Natural killer cell treated with Interleukin-12 subunit alpha and Interleukin-12 subunit beta and Interleukin-15 and Interleukin-18, amount 100 ng/mL, for 72 hours (primary cell): ENCODE measurements around the gene RPL10A. TPM values are rescaled to one million over a fixed set of nuclear protein-coding genes. Genes with fewer than 3 reads are reported as not detected.

ENCODE experiments used
- ATAC-seq, 2 donors: fragments of 150-1000 bp; cut with Tn5 transposase in 1 of 2; sonication (Bioruptor Pico), chemical (Tn5 transposase) in 1 of 2; 2 replicates each; pipeline ENCODE4 v1.10.0; 2021
- DNase-seq: peaks from one replicate; pipeline ENCODE4 v3.0.0; 2022; ENCODE audit warnings: low spot score
- H3K27ac Mint-ChIP-seq, 2 donors: 1 replicate in 1 of 2; 2 replicates in 1 of 2; pipeline ENCODE4 v1.8.0; 2022; ENCODE audit warnings: mixed read lengths in 2 of 2, mild to moderate bottlenecking in 1 of 2, moderate library complexity in 1 of 2
- H3K27me3 Mint-ChIP-seq, 2 donors: 1 replicate in 1 of 2; 2 replicates in 1 of 2; pipeline ENCODE4 v1.8.0; 2022; ENCODE audit warnings: mixed read lengths in 2 of 2
- H3K36me3 Mint-ChIP-seq: one replicate; pipeline ENCODE4 v1.8.0; 2022; ENCODE audit warnings: mixed read lengths
- H3K4me1 Mint-ChIP-seq, 2 donors: 1 replicate in 1 of 2; 2 replicates in 1 of 2; pipeline ENCODE4 v1.8.0; 2022; ENCODE audit warnings: low read depth in 2 of 2, mixed read lengths in 2 of 2, mild to moderate bottlenecking in 1 of 2
- H3K4me3 Mint-ChIP-seq: one replicate; pipeline ENCODE4 v1.8.0; 2022; ENCODE audit warnings: mixed read lengths
- H3K9me3 Mint-ChIP-seq: 2 replicates; pipeline ENCODE4 v1.8.0; 2022; ENCODE audit warnings: mixed read lengths
- total RNA-seq, 2 donors: library from RNA; stranded (reverse); gene quantifications; one replicate each; pipeline ENCODE4 v1.2.3, GENCODE V29; 2022

The RPL10A gene
- total RNA-seq, 2 donors from 2014 or later: 874 to 1,110 TPM

DNA sequence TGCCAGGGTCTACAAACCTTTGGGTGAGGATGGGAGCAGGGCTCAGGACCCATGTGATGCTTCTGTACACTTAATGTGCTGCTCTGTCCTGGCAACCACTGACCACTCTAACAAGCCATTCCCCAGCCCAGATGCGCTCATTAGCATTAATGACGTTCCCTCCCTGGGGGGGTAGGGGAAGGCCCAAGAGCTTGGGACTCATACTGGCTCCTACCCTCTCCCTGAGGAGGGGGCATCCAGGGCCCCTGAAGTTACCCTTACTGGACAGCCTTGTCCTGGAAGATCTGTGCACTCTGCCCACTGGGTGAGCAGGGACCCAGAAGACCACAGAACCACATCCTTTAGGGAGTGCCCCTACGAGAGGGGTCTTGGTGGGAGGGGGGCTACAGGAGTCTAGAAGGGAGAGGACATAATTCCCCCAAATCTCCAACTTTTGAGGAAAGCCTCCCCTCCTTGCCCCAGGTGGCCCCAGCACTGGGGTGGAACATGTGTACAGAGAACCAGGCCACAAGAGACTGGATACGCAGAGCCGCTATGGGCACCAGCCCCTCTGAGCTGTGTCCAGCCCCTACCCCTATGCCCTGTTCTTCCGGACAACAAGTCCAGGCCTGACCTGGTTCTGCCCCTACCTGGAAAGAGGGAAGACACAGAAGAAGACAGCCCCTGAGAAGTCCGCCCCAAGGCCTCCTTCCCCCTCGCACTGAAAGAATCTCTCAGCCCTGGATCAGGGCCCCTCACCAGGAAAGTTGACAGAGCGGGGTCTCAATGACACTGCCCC lies 27.2 kb downstream of the RPL10A start:
- ATAC-seq (no peak), DNase-seq (no peak)
- Mint-ChIP-seq H3K27me3 (peaks cover 13 to 28% of the 10 kb centered on the region in 2 donors), H3K27ac (no peak overlapping the region), H3K36me3 (no peaks in the 10 kb centered on the region), H3K9me3 (no peaks in the 10 kb centered on the region), H3K4me3 (peak overlapping the region; percentile 49), H3K4me1 (peaks cover 14 to 22% of the 10 kb centered on the region in 2 donors)

DNA sequence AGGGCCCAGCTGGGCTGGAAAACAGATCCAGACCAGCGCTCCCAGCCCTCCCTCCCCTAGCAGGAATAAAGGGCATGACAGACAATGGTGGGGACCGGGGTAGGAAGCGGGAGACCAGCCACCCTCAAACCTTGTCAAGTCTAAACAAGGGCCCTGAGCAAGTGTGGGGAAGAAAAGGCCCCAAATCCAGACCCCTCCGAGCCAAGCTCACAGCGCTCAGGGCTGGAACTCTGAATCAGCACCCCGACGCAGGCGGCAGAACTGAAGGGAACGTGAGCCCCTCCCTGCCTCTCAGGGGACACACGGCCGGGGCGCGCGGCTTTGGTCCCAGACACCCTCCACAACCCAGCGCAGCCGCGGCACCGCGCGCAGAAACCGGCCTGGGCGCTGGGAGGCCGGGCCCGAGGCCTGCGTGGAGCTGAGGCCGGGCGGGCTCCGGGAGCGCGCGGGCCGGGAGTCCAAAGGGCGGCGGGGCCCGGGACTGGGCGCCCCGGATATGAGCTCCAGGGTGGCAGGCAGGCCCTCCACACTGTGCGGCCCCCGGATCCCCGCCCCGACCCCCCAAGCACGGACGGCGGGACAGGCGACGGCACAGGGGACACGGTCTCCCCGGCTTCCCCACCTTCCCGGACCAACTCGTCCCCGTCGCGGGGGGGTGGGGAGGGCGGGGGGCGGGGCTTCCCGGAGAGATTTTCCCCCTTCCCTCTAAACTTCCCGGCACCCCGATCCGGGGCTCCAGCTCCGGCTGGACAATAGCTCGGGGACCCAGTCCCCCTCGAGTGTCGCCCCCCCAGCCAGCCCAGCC lies 28.0 kb downstream of the RPL10A start:
- ATAC-seq: peak in 1 of 2 donors; percentile 1

DNA sequence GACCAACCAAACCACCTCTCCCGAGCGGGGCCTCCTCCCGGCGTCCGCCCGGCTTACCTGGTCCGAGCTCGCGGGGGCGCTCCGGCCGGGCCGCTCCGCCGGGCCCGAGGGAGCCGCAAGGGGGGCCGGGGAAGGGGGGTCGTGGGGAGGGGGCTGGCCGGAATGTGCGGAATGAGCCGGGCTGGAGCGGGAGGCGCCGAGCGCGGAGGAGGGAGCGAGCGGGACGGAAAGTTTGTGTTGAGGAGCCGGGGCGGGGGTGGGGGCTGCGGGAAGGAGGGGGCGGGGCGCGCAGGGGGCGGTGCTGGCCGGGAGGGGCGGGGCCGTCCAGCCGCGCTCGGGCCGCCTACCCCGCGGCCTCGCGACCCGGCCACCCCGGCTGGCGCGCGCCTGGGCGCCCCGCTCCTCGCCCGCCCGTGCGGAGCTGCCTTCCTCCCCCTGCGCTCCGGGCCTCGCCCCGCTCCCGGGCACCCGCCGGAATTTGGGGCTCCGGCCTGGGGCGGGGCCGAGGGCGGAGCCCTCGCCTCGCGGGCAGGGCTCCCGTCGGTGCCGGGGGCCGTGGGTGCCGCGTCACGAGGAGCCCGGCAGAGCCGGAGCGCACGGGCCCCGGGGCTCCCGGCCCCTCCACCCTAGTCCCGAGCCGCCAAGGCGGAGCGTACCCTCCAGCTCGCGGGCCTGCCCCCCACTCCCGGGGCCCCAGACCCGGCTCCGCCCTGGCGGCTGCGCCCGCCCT lies 28.8 kb downstream of the RPL10A start, which contains the start of gene TEAD3:
TSS of gene TEAD3 (minus strand) at position 239 of the 730 bp plus-strand sequence.
- Mint-ChIP-seq H3K4me3 (peak within 1 kb of the TSS; percentile 86), H3K4me1 (peaks cover 14 to 17% of the 10 kb centered on the region in 2 donors), H3K27ac (no peak within 1 kb of the TSS), H3K36me3 (no peaks in the 10 kb centered on the region), H3K27me3 (peaks cover 16 to 29% of the 10 kb centered on the region in 2 donors), H3K9me3 (no peaks in the 10 kb centered on the region)
- DNase-seq (no peak), ATAC-seq (peak; percentile 79 to 86)

More for the DNA sequence above, 28.0 kb downstream of the RPL10A start:
- Mint-ChIP-seq H3K4me1 (peaks cover 14 to 18% of the 10 kb centered on the region in 2 donors), H3K4me3 (peak overlapping the region; percentile 49), H3K27me3 (peaks cover 13 to 29% of the 10 kb centered on the region in 2 donors), H3K36me3 (no peaks in the 10 kb centered on the region), H3K27ac (no peak overlapping the region), H3K9me3 (no peaks in the 10 kb centered on the region)
- DNase-seq: no peak

DNA sequence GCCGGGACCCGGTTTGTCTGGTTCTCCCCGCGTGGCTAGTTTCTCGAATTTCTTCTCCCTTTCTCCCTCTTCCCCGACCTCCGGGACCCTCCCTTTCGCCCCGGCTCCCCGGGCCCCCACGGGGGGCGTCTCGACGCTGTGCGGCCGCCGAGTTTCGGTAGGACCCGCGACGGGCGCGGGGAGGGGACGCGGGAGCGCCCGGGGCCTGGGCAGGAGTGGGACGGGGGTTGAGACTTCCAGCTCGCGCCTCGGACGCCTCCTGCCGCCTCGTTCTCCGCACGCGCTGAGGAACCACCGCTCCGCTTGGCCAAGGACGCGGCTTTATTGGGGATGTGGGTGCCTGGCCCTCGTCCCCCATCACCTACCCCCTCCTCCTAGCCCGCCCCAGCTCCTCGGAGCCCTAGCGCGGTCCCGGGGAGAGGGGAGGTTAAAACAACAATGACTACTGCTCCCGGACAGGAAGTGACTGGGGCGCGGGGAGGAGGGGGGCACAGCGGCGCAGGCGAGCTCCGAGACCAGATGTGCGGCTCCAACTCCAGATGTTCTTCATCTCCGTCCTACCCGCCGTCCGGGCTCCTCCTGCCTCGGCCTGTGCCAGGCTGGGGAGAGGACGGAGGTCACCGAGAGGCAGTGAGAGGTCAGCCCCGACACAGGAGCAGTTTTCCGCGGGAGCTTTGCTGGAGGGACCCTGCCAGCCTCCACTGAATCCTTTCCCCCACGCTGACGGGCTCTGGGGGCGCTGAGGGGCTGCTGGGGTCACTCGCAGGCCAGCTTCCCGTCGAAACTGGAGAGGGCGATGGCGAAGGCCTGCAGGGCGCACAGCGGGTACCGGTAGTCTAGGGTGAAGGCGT lies 29.6 kb downstream of the RPL10A start:
- Mint-ChIP-seq H3K27ac (no peak overlapping the region), H3K27me3 (peaks cover 16 to 28% of the 10 kb centered on the region in 2 donors), H3K4me3 (peak overlapping the region; percentile 86), H3K36me3 (no peaks in the 10 kb centered on the region), H3K9me3 (no peaks in the 10 kb centered on the region), H3K4me1 (peaks cover 14 to 17% of the 10 kb centered on the region in 2 donors)
- peak; percentile 50 to 55 for ATAC-seq
- DNase-seq: no peak

DNA sequence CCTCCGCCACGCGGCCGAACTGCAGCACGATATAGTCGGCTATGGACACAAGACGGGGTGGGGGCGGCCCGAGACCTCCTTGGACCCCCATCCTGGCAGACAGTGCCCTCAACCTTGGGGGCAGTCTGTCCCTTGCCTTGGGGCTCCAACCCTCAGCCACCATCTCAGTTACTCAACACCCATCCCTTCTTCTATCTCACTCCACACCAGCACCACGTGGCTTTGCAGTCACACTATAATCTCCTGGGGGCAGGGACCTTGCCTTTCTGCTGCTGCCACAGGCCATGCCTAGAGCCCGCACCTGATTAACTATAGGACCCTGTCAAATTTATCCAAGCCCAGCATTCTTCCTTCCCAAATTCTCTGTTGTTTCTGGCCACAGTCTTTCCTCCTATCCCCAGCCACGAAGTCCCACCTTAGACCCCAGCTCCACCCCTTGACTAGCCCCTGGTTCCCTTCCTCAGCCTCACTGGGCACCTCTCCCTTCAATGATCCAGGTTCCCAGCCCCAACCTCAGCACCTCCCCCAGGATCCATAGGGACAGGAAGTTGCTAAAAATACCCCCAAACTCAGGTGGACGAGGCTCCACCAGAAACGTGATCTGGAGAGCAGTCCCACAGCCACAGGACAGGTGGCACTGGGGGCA lies 30.3 kb downstream of the RPL10A start:
- Mint-ChIP-seq H3K27ac (peak overlapping the region in 1 of 2 donors; percentile 70), H3K4me1 (peaks cover 13 to 14% of the 10 kb centered on the region in 2 donors), H3K27me3 (peaks cover 16 to 20% of the 10 kb centered on the region in 2 donors), H3K9me3 (no peaks in the 10 kb centered on the region), H3K36me3 (no peaks in the 10 kb centered on the region), H3K4me3 (peak overlapping the region; percentile 86)
- no peak for DNase-seq
- ATAC-seq: no peak

DNA sequence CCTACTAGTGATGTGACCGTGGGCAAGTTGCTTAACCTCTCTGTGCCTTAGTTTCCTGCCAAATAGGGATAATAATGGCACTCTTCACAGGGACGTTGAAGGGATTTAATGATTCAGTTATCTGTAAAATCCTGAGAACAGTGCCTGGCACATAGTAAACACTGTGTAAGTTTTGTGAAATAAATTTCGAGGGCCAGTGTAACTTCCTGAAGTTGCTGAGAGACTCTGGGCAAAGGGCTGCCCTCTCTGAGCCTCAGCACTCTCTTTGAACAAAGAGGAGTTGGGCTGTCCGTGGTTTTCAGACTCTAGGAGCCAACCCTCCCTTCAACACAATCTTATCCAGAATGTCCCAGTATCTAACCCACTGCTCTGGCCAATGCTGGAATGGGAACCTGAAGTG lies 31.2 kb downstream of the RPL10A start:
- ATAC-seq (no peak), DNase-seq (no peak)
- no peaks in the 10 kb centered on the region for H3K36me3 Mint-ChIP-seq
- H3K27ac Mint-ChIP-seq: no peak overlapping the region
- no peak overlapping the region for H3K4me3 Mint-ChIP-seq
- H3K4me1 Mint-ChIP-seq: peaks cover 8 to 9% of the 10 kb centered on the region in 2 donors
- no peaks in the 10 kb centered on the region for H3K9me3 Mint-ChIP-seq
- peaks cover 12 to 16% of the 10 kb centered on the region in 2 donors for H3K27me3 Mint-ChIP-seq

DNA sequence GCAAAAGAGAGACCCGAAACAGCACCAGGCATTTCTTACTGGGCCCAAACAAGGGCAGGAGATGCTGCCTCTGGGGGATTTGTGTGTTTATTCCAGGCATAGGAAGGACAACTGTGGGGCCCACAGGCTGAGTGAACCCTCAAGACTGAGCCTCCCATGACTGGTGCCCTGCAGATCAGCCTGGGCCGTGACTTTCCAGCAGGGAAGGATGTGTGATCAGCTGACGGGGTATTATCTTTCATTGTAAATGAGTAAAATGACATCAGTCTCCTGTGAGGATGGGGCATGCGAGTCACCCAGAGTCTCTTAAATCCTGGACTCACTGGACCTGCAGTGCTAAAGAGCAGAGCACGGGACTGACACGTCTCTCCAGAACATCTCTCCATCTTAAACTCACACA lies 32.6 kb downstream of the RPL10A start:
- peaks cover 12 to 16% of the 10 kb centered on the region in 2 donors for H3K27me3 Mint-ChIP-seq
- H3K27ac Mint-ChIP-seq: no peak overlapping the region
- no peak for DNase-seq
- H3K4me3 Mint-ChIP-seq: no peak overlapping the region
- ATAC-seq: no peak
- no peaks in the 10 kb centered on the region for H3K36me3 Mint-ChIP-seq
- H3K9me3 Mint-ChIP-seq: no peaks in the 10 kb centered on the region
- H3K4me1 Mint-ChIP-seq: peaks cover 7 to 8% of the 10 kb centered on the region in 2 donors

DNA sequence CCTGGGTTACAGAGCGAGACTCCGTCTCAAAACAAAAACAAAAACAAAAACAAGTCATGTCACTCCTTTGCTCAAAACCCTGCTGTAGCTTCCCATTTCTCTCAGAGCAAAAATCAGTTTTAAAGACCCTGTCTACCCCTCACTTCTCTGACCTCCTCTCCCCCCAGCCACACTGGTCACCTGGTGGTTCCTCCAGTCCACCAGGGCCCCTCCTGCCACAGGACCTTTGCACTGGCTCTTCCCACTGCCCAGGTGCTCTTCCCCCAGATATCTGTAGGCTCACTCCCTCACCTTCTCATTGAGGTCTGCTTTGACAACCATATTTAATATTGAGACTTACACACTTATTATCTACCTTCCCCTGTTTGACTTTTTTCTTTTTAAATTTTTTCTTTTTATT lies 33.6 kb downstream of the RPL10A start:
- peaks cover 7 to 8% of the 10 kb centered on the region in 2 donors for H3K4me1 Mint-ChIP-seq
- no peaks in the 10 kb centered on the region for H3K36me3 Mint-ChIP-seq
- no peak overlapping the region for H3K27ac Mint-ChIP-seq
- ATAC-seq: no peak
- no peaks in the 10 kb centered on the region for H3K9me3 Mint-ChIP-seq
- H3K27me3 Mint-ChIP-seq: peaks cover 18 to 19% of the 10 kb centered on the region in 2 donors
- no peak for DNase-seq
- H3K4me3 Mint-ChIP-seq: no peak overlapping the region

DNA sequence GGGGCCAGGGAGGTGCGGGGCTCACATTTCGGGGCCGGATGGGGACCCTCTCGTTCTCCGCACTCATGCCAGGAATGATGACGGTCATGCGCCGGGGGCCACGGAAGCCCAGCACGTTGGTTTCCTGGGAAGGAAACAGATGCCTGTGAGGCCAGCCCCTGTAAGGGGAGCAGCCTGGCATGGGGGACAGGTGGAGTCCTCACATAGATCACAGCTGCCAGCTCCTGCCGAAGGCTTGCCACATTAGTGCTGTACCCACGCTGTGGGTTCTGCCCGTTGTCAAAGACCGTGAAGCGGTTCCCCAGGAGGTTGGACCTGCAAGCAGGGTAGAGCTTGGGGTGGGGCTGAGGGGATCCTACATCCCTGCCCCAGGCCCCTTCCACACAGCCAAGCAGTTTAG lies 35.3 kb downstream of the RPL10A start:
- Mint-ChIP-seq H3K9me3 (no peaks in the 10 kb centered on the region), H3K4me3 (no peak overlapping the region), H3K27ac (no peak overlapping the region), H3K36me3 (no peaks in the 10 kb centered on the region), H3K4me1 (peaks cover 4% of the 10 kb centered on the region in 2 donors), H3K27me3 (peaks cover 16 to 17% of the 10 kb centered on the region in 2 donors)
- DNase-seq (no peak), ATAC-seq (no peak)

DNA sequence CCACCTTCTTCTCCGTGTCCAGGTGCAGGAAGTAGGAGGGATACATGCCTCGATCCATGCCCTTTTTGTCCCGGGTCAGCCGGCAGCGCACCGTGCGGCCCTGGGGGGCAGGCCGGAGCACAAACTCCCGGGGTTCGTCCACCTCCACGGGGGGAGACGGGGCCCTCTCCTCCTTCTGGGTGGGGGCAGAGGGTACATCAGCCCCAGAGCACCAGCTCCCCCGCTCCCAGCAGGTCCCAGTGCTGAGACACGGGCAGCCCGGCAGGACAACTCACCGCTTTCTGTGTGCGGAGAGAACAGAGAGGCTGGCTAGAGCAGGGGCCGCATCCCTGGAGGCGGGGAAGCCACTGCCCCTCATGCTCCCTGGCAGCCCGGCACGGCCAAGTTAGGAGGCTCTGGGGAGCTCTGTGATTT lies 37.8 kb downstream of the RPL10A start:
- DNase-seq: no peak
- no peaks in the 10 kb centered on the region for H3K36me3 Mint-ChIP-seq
- no peak overlapping the region for H3K4me3 Mint-ChIP-seq
- ATAC-seq: peak in 1 of 2 donors; percentile 31
- H3K27ac Mint-ChIP-seq: no peak overlapping the region
- no peaks in the 10 kb centered on the region for H3K4me1 Mint-ChIP-seq
- H3K27me3 Mint-ChIP-seq: peaks cover 10 to 20% of the 10 kb centered on the region in 2 donors
- H3K9me3 Mint-ChIP-seq: no peaks in the 10 kb centered on the region

DNA sequence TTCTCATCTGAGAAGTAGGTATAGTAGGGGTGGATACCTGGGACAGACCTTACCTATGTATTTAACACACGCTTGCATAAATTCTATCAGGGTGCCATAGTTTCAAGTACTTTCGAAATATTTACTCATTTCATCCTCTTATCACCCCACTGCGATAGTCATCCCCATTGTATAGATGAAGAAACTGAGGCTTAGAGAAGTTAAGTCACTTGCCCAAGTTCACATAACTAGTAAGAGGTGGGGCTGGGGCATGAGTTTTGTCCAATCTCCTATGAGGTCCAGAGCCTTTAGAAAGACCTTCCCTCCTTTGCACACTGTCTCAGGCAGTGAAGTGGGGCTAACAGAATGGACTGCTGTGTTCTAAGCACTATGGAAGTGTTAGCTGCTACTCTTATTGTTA lies 38.3 kb downstream of the RPL10A start:
- H3K27ac Mint-ChIP-seq: no peak overlapping the region
- H3K36me3 Mint-ChIP-seq: no peaks in the 10 kb centered on the region
- H3K9me3 Mint-ChIP-seq: no peaks in the 10 kb centered on the region
- H3K27me3 Mint-ChIP-seq: peaks cover 15 to 21% of the 10 kb centered on the region in 2 donors
- H3K4me3 Mint-ChIP-seq: no peak overlapping the region
- no peak for ATAC-seq
- no peak for DNase-seq
- no peaks in the 10 kb centered on the region for H3K4me1 Mint-ChIP-seq

DNA sequence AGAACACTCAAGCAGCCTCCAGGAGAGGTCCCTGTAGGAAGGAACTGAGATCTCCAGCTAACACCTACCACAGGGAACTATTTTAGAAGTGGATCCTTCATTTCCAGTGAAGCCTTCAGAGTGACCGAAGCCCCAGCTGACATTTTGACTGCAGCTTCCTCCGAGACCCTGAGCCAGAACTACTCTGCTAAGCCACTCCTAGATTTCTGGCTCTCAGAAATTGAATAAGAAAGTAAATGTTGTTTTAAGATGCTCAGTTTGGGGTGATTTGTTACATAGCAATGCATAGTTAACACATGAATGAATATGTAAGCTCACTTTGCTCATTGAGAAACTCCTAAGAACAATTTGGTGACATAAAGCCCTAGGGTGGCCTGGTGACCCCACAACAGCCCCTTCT lies 39.0 kb downstream of the RPL10A start:
- Mint-ChIP-seq H3K4me3 (no peak overlapping the region), H3K4me1 (no peaks in the 10 kb centered on the region), H3K27me3 (peaks cover 15 to 18% of the 10 kb centered on the region in 2 donors)

More for the DNA sequence above, 39.0 kb downstream of the RPL10A start:
- Mint-ChIP-seq H3K27ac (no peak overlapping the region), H3K36me3 (no peaks in the 10 kb centered on the region), H3K9me3 (no peaks in the 10 kb centered on the region)
- no peak for ATAC-seq
- DNase-seq: no peak
